ENCODE data around the gene CDKAL1.

DNA sequence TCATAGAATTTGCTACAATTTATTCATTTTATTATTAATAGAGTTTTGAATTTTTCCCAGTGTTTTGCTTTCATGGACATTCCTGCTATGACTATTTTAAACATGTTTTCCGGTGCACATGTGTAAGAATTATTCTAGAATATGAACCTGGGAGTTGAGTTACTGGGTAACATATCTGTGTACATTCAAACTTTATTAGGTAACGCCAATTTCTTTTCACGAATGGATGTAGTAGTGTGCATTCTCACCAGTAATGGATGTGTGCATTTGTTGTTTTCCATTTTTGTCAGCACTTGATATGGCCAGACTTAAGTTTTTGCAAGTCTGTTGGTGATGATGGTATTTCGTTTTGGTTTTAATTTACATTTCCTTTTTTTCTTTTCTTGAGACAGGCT is 118.8 kb downstream of the CDKAL1 start:
- TF ChIP-seq, protein P1, sequence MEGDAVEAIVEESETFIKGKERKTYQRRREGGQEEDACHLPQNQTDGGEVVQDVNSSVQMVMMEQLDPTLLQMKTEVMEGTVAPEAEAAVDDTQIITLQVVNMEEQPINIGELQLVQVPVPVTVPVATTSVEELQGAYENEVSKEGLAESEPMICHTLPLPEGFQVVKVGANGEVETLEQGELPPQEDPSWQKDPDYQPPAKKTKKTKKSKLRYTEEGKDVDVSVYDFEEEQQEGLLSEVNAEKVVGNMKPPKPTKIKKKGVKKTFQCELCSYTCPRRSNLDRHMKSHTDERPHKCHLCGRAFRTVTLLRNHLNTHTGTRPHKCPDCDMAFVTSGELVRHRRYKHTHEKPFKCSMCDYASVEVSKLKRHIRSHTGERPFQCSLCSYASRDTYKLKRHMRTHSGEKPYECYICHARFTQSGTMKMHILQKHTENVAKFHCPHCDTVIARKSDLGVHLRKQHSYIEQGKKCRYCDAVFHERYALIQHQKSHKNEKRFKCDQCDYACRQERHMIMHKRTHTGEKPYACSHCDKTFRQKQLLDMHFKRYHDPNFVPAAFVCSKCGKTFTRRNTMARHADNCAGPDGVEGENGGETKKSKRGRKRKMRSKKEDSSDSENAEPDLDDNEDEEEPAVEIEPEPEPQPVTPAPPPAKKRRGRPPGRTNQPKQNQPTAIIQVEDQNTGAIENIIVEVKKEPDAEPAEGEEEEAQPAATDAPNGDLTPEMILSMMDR (conservative IDR thresholded peaks at IDR 0.05; ENCODE audit: low read length) = no peak
- TF ChIP-seq EZH2phosphoT487 (IDR thresholded peaks at IDR 0.05; ENCODE audit: borderline replicate concordance) = no peak
